NB4 (cell line): ENCODE measurements around the gene KSR1.

ENCODE experiments used
- POLR2A ChIP-seq: IDR thresholded peaks from 2 replicates; pipeline ENCODE4 v1.6.1; 2011; ENCODE audit warnings: mild to moderate bottlenecking; ENCODE audit not compliant: insufficient read length; ENCODE audit errors: extremely low read depth
- TF ChIP-seq, protein P1 (sequence below): IDR thresholded peaks from one replicate; pipeline ENCODE4 v1.5.1; 2012; ENCODE audit warnings: low read depth, low read length

- TF ChIP-seq, protein P1, sequence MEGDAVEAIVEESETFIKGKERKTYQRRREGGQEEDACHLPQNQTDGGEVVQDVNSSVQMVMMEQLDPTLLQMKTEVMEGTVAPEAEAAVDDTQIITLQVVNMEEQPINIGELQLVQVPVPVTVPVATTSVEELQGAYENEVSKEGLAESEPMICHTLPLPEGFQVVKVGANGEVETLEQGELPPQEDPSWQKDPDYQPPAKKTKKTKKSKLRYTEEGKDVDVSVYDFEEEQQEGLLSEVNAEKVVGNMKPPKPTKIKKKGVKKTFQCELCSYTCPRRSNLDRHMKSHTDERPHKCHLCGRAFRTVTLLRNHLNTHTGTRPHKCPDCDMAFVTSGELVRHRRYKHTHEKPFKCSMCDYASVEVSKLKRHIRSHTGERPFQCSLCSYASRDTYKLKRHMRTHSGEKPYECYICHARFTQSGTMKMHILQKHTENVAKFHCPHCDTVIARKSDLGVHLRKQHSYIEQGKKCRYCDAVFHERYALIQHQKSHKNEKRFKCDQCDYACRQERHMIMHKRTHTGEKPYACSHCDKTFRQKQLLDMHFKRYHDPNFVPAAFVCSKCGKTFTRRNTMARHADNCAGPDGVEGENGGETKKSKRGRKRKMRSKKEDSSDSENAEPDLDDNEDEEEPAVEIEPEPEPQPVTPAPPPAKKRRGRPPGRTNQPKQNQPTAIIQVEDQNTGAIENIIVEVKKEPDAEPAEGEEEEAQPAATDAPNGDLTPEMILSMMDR = no peak
- no peak for TF ChIP-seq POLR2A
Observed at GRCh38 chr17:27408891-27409290, 47.4 kb upstream of the KSR1 start.
